Measurements from ENCODE around the gene ADGRB2.

The ADGRB2 gene

DNA sequence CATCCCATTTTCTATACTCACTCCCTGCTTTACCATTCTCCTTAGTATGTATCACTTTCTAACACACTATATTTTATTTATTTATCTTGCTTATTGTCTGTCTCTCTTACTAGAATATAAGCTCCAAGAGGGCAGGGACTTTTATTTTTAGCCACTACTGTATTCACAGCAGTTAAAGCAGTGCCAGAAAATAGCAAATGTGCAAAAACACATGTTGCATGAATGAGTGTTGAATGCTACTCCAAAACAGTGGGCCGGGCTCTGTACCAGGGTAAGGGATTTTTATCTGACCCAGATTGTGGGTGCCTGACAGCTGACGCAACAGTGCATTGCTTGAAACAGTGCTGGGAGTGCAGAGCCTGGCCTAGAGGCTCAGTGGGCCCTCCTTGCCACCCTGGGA is 85.0 kb downstream of the ADGRB2 start:
- Histone ChIP-seq H2AFZ (ENCODE audit: insufficient read depth, low read length, poor library complexity) (no peak overlapping the region), H3K27ac (ENCODE audit: low read depth, low read length) (no peak overlapping the region), H3K18ac (ENCODE audit: low read length) (no peak overlapping the region), H2BK5ac (ENCODE audit: low read depth, low read length, poor library complexity) (no peak overlapping the region), H3K14ac (ENCODE audit: low read length) (no peak overlapping the region), H3K4me3 (ENCODE audit: low read depth, low read length) (no peak overlapping the region), H2AK5ac (ENCODE audit: low read length) (no peak overlapping the region), H2BK12ac (ENCODE audit: low read length) (no peak overlapping the region), H3K9me3 (ENCODE audit: insufficient read depth, low read depth, low read length) (no peaks in the 10 kb centered on the region), H3K4me2 (ENCODE audit: low read length) (no peak overlapping the region), H3K79me1 (ENCODE audit: low read length) (peaks cover 4% of the 10 kb centered on the region), H4K12ac (ENCODE audit: low read depth, low read length) (no peak overlapping the region), H3K27me3 (ENCODE audit: insufficient read depth, low read length) (no peaks in the 10 kb centered on the region), H3K36me3 (ENCODE audit: control insufficient read depth in 1 of 2, insufficient read depth in 2 of 2, low read length in 2 of 2) (peaks cover 52 to 56% of the 10 kb centered on the region in 2 experiments), H3K23ac (ENCODE audit: low read length) (no peak overlapping the region), H4K8ac (ENCODE audit: low read depth, low read length) (no peak overlapping the region), H2BK120ac (ENCODE audit: insufficient read depth, low read length, poor library complexity) (no peak overlapping the region), H3K9ac (ENCODE audit: low read length) (no peak overlapping the region), H3K4me1 (ENCODE audit: control insufficient read depth in 1 of 2, insufficient read depth in 2 of 2, low read length in 2 of 2) (peaks cover 7 to 13% of the 10 kb centered on the region in 2 experiments), H4K91ac (ENCODE audit: low read depth, low read length) (no peak overlapping the region), H3K79me2 (ENCODE audit: control insufficient read depth, insufficient read depth, low read length, poor library complexity) (no peaks in the 10 kb centered on the region), H3K4ac (ENCODE audit: low read depth, low read length) (no peak overlapping the region)
- no CpG with 5 or more reads among the region's 2 CpGs for WGBS (ENCODE audit: extremely low coverage, insufficient coverage, insufficient read length)
- no peak for DNase-seq

DNA sequence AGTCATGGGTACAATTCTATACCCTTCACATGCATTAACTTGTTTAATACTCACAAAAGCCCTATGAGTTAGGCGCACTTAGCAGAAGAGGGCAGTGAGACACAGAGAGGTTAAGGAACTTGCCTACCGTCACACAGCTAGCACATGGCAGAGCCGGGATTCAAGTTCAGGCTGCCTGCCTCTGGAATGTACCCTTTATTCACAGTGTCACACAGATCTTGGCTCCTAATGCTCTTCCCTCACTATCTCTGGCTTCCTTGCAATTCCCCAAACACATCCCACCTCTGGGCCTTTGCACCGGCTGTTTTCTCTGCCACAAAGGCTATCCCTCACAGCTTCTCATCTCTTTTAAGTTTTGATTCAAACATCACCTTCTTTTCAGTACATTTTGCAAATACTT is 85.5 kb downstream of the ADGRB2 start:
- Histone ChIP-seq H2AK5ac (ENCODE audit: low read length) (no peak overlapping the region), H2BK12ac (ENCODE audit: low read length) (no peak overlapping the region), H3K27me3 (ENCODE audit: insufficient read depth, low read length) (no peaks in the 10 kb centered on the region), H3K27ac (ENCODE audit: low read depth, low read length) (no peak overlapping the region), H3K9me3 (ENCODE audit: insufficient read depth, low read depth, low read length) (no peaks in the 10 kb centered on the region), H3K4me1 (ENCODE audit: control insufficient read depth in 1 of 2, insufficient read depth in 2 of 2, low read length in 2 of 2) (peaks cover 7 to 13% of the 10 kb centered on the region in 2 experiments), H4K8ac (ENCODE audit: low read depth, low read length) (no peak overlapping the region), H3K79me2 (ENCODE audit: control insufficient read depth, insufficient read depth, low read length, poor library complexity) (no peaks in the 10 kb centered on the region), H3K9ac (ENCODE audit: low read length) (no peak overlapping the region), H2AFZ (ENCODE audit: insufficient read depth, low read length, poor library complexity) (no peak overlapping the region), H3K79me1 (ENCODE audit: low read length) (peaks cover 2% of the 10 kb centered on the region), H3K4ac (ENCODE audit: low read depth, low read length) (no peak overlapping the region), H3K23ac (ENCODE audit: low read length) (no peak overlapping the region), H3K36me3 (ENCODE audit: control insufficient read depth in 1 of 2, insufficient read depth in 2 of 2, low read length in 2 of 2) (peaks cover 50 to 56% of the 10 kb centered on the region in 2 experiments), H2BK5ac (ENCODE audit: low read depth, low read length, poor library complexity) (no peak overlapping the region), H2BK120ac (ENCODE audit: insufficient read depth, low read length, poor library complexity) (no peak overlapping the region), H3K4me2 (ENCODE audit: low read length) (no peak overlapping the region), H3K14ac (ENCODE audit: low read length) (no peak overlapping the region), H4K12ac (ENCODE audit: low read depth, low read length) (no peak overlapping the region), H3K4me3 (ENCODE audit: low read depth, low read length) (no peak overlapping the region), H3K18ac (ENCODE audit: low read length) (no peak overlapping the region), H4K91ac (ENCODE audit: low read depth, low read length) (no peak overlapping the region)
- no CpG with 5 or more reads among the region's 4 CpGs for WGBS (ENCODE audit: extremely low coverage, insufficient coverage, insufficient read length)
- no peak for DNase-seq

DNA sequence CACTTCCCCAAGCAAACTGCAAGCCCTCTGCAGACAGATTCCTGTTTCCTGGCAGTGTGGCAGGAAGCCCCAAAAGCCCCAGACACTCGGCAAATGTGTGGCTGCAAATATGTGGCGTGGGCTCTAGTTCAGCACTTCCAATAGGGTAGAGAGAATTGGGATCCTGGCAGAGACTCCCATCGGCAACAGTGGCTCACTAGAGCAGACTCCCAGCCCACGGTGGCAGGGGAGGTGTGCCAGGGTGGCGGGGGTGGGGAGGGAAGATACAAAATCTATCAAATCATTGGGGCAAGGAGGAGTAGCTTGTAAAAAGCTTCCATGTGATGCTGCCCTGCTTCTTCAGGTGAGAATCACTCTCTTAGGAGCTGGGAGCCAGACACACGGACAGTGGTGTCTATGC is 86.2 kb downstream of the ADGRB2 start:
- no CpG with 5 or more reads among the region's 6 CpGs for WGBS (ENCODE audit: extremely low coverage, insufficient coverage, insufficient read length)
- Histone ChIP-seq H3K4me1 (ENCODE audit: control insufficient read depth in 1 of 2, insufficient read depth in 2 of 2, low read length in 2 of 2) (peaks cover 7 to 13% of the 10 kb centered on the region in 2 experiments), H3K36me3 (ENCODE audit: control insufficient read depth in 1 of 2, insufficient read depth in 2 of 2, low read length in 2 of 2) (peaks cover 46 to 51% of the 10 kb centered on the region in 2 experiments), H3K4ac (ENCODE audit: low read depth, low read length) (no peak overlapping the region), H3K4me3 (ENCODE audit: low read depth, low read length) (no peak overlapping the region), H3K27ac (ENCODE audit: low read depth, low read length) (no peak overlapping the region), H2BK5ac (ENCODE audit: low read depth, low read length, poor library complexity) (no peak overlapping the region), H3K79me2 (ENCODE audit: control insufficient read depth, insufficient read depth, low read length, poor library complexity) (no peaks in the 10 kb centered on the region), H3K14ac (ENCODE audit: low read length) (no peak overlapping the region), H4K91ac (ENCODE audit: low read depth, low read length) (no peak overlapping the region), H3K9me3 (ENCODE audit: insufficient read depth, low read depth, low read length) (no peaks in the 10 kb centered on the region), H3K27me3 (ENCODE audit: insufficient read depth, low read length) (no peaks in the 10 kb centered on the region), H2AFZ (ENCODE audit: insufficient read depth, low read length, poor library complexity) (no peak overlapping the region), H3K4me2 (ENCODE audit: low read length) (no peak overlapping the region), H4K8ac (ENCODE audit: low read depth, low read length) (no peak overlapping the region), H2AK5ac (ENCODE audit: low read length) (no peak overlapping the region), H3K79me1 (ENCODE audit: low read length) (peaks cover 2% of the 10 kb centered on the region), H4K12ac (ENCODE audit: low read depth, low read length) (no peak overlapping the region), H2BK12ac (ENCODE audit: low read length) (no peak overlapping the region), H3K9ac (ENCODE audit: low read length) (no peak overlapping the region), H3K23ac (ENCODE audit: low read length) (no peak overlapping the region), H2BK120ac (ENCODE audit: insufficient read depth, low read length, poor library complexity) (no peak overlapping the region), H3K18ac (ENCODE audit: low read length) (no peak overlapping the region)
- no peak for DNase-seq

DNA sequence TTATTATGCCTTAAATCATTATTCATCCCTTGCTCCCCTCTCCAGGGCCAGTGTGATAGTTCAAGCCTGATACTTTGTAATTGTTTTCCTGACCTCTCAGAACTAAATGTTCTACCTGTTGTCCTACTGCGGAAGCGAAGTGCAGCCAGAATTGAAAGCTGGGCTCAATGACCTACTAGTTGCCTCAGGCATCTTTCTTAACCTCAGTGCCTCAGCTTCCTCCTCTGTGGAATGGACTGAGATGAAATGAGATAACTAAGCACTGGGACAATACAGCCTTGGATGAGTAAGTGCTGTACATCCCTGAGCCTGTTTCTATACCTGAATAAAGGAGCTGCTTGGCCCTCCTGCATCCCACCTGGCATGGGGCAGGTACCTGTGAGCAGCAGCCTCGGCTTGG is 86.7 kb downstream of the ADGRB2 start:
- no CpG with 5 or more reads among the region's 3 CpGs for whole genome bisulfite sequencing (ENCODE audit: extremely low coverage, insufficient coverage, insufficient read length)
- Histone ChIP-seq H3K4me2 (ENCODE audit: low read length) (no peak overlapping the region), H3K79me2 (ENCODE audit: control insufficient read depth, insufficient read depth, low read length, poor library complexity) (no peaks in the 10 kb centered on the region), H3K9ac (ENCODE audit: low read length) (no peak overlapping the region), H3K23ac (ENCODE audit: low read length) (no peak overlapping the region), H4K91ac (ENCODE audit: low read depth, low read length) (no peak overlapping the region), H4K8ac (ENCODE audit: low read depth, low read length) (no peak overlapping the region), H2BK5ac (ENCODE audit: low read depth, low read length, poor library complexity) (no peak overlapping the region), H3K36me3 (ENCODE audit: control insufficient read depth in 1 of 2, insufficient read depth in 2 of 2, low read length in 2 of 2) (peaks cover 41 to 48% of the 10 kb centered on the region in 2 experiments), H2BK12ac (ENCODE audit: low read length) (no peak overlapping the region), H2AFZ (ENCODE audit: insufficient read depth, low read length, poor library complexity) (no peak overlapping the region), H3K4me1 (ENCODE audit: control insufficient read depth in 1 of 2, insufficient read depth in 2 of 2, low read length in 2 of 2) (peaks cover 7 to 13% of the 10 kb centered on the region in 2 experiments), H4K12ac (ENCODE audit: low read depth, low read length) (no peak overlapping the region), H3K79me1 (ENCODE audit: low read length) (peaks cover 2% of the 10 kb centered on the region), H3K9me3 (ENCODE audit: insufficient read depth, low read depth, low read length) (no peaks in the 10 kb centered on the region), H3K14ac (ENCODE audit: low read length) (no peak overlapping the region), H3K4ac (ENCODE audit: low read depth, low read length) (no peak overlapping the region), H2AK5ac (ENCODE audit: low read length) (no peak overlapping the region), H3K4me3 (ENCODE audit: low read depth, low read length) (no peak overlapping the region), H3K18ac (ENCODE audit: low read length) (no peak overlapping the region), H2BK120ac (ENCODE audit: insufficient read depth, low read length, poor library complexity) (no peak overlapping the region), H3K27me3 (ENCODE audit: insufficient read depth, low read length) (no peaks in the 10 kb centered on the region), H3K27ac (ENCODE audit: low read depth, low read length) (no peak overlapping the region)
- peak; percentile 77 to 93 for DNase-seq
